ENCODE measurements around the gene SLC17A7. TPM values are rescaled to one million over a fixed set of nuclear protein-coding genes. Genes with fewer than 3 reads are reported as not detected.

Gene SLC17A7
- total and polyA plus RNA-seq, 2 of the 13 experiments (the other 11 are each of a cell fraction or from before 2014, with no cell fraction given): 0.32 TPM; not detected in 1

- TF ChIP-seq IRF1 (CRISPR knock-in tag; IDR thresholded peaks at IDR 0.05; ENCODE audit: low read depth) (no peak), ZSCAN25 (CRISPR knock-in tag; IDR thresholded peaks at IDR 0.05) (no peak), ZNF263 (CRISPR knock-in tag; IDR thresholded peaks at IDR 0.05) (0 out of 2 replicates have a peak, but pooled peaks have one; percentile 21), STAG1 (CRISPR knock-in tag; IDR thresholded peaks at IDR 0.05) (peak; percentile 96), CERS6 (CRISPR knock-in tag; IDR thresholded peaks at IDR 0.05) (no peak), PTBP1 (IDR thresholded peaks at IDR 0.05; ENCODE audit: low read depth, low read length, poor library complexity, severe bottlenecking) (no peak), HNF1B (CRISPR knock-in tag; IDR thresholded peaks at IDR 0.05) (0 out of 2 replicates have a peak, but pooled peaks have one; percentile 31), ZNF3 (CRISPR knock-in tag; IDR thresholded peaks at IDR 0.05) (no peak), SMC3 (IDR thresholded peaks at IDR 0.05; ENCODE audit: low read length) (peak; percentile 77), MXD3 (CRISPR knock-in tag; IDR thresholded peaks at IDR 0.05) (no peak), TRAFD1 (CRISPR knock-in tag; IDR thresholded peaks at IDR 0.05; ENCODE audit: borderline replicate concordance) (no peak), SP1 (IDR thresholded peaks at IDR 0.05) (no peak), SP1 (CRISPR knock-in tag; IDR thresholded peaks at IDR 0.05) (0 out of 2 replicates have a peak, but pooled peaks have one; percentile 17), CHCHD3 (CRISPR knock-in tag; IDR thresholded peaks at IDR 0.05) (no peak), ZNF383 (CRISPR knock-in tag; IDR thresholded peaks at IDR 0.05; ENCODE audit: borderline replicate concordance) (no peak), MLLT10 (CRISPR knock-in tag; IDR thresholded peaks at IDR 0.05) (no peak), ZNF576 (CRISPR knock-in tag; IDR thresholded peaks at IDR 0.05) (no peak), BCL6 (CRISPR knock-in tag; IDR thresholded peaks at IDR 0.05) (no peak), CEBPG (CRISPR knock-in tag; IDR thresholded peaks at IDR 0.05) (no peak), ZNF232 (CRISPR knock-in tag; IDR thresholded peaks at IDR 0.05; ENCODE audit: borderline replicate concordance) (no peak), ZNF382 (CRISPR knock-in tag; IDR thresholded peaks at IDR 0.05; ENCODE audit: borderline replicate concordance) (no peak)
- TF ChIP-seq, protein P1, sequence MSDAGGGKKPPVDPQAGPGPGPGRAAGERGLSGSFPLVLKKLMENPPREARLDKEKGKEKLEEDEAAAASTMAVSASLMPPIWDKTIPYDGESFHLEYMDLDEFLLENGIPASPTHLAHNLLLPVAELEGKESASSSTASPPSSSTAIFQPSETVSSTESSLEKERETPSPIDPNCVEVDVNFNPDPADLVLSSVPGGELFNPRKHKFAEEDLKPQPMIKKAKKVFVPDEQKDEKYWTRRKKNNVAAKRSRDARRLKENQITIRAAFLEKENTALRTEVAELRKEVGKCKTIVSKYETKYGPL (CRISPR knock-in tag; IDR thresholded peaks at IDR 0.05): no peak
- TF ChIP-seq, protein P2, sequence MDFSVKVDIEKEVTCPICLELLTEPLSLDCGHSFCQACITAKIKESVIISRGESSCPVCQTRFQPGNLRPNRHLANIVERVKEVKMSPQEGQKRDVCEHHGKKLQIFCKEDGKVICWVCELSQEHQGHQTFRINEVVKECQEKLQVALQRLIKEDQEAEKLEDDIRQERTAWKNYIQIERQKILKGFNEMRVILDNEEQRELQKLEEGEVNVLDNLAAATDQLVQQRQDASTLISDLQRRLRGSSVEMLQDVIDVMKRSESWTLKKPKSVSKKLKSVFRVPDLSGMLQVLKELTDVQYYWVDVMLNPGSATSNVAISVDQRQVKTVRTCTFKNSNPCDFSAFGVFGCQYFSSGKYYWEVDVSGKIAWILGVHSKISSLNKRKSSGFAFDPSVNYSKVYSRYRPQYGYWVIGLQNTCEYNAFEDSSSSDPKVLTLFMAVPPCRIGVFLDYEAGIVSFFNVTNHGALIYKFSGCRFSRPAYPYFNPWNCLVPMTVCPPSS (IDR thresholded peaks at IDR 0.05): no peak
Measured at GRCh38 chr19:49391581-49392399, 49.5 kb downstream of the SLC17A7 start (continued).
